Ishikawa (cell line): ENCODE data around the gene JCHAIN.

Source experiments
- CEBPB ChIP-seq: IDR thresholded peaks from 2 replicates; pipeline ENCODE4 v1.6.1; 2012
- EGR1 ChIP-seq: IDR thresholded peaks from 2 replicates; pipeline ENCODE4 v1.6.1; 2012
- EP300 ChIP-seq: IDR thresholded peaks from 2 replicates; pipeline ENCODE4 v1.6.1; 2012; ENCODE audit warnings: borderline replicate concordance
- TAF1 ChIP-seq: IDR thresholded peaks from 2 replicates; pipeline ENCODE4 v1.6.1; 2012; ENCODE audit warnings: low read depth, mild to moderate bottlenecking
- TEAD4 ChIP-seq: IDR thresholded peaks from 2 replicates; pipeline ENCODE4 v1.6.1; 2012

DNA sequence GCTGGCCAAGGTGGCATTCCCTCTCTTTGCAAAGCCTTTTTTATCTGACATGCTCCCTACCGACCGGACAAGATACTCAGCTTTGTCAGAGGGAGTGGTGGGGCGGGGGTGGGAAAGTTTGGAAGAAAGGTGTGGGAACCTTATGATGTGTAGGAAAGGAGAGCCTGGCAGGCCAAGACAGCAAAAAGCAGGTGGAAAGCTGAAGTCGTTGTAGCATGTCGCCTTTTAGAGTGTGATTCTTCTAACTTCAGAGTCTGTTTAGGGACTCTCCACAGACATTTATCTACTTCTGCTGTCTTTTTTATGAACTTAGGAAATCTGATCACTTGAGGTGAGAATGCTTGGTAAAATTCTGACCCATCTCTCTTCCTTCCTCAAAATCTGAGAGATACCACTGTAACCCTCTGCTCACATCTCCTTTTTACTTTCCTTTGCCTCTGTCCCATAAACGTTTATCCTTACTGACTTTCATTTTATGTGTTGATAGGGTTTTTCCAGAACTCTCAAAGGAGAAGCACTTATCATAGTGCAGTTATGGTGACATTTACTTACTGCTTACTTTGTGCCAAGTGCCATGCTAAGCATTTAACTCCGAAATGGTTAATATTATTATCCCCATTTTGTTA, 47.3 kb upstream of the JCHAIN start:
- no peak for TF ChIP-seq EP300
- no peak for TF ChIP-seq EGR1
- TF ChIP-seq TEAD4, result no peak
- TF ChIP-seq TAF1, result no peak
- no peak for TF ChIP-seq CEBPB
